ENCODE results near the gene FLACC1.

FLACC1 gene

GRCh38 chr2:201273330-201273983 is 83.7 kb downstream of the FLACC1 start:
- DNase-seq, result no peak

DNA sequence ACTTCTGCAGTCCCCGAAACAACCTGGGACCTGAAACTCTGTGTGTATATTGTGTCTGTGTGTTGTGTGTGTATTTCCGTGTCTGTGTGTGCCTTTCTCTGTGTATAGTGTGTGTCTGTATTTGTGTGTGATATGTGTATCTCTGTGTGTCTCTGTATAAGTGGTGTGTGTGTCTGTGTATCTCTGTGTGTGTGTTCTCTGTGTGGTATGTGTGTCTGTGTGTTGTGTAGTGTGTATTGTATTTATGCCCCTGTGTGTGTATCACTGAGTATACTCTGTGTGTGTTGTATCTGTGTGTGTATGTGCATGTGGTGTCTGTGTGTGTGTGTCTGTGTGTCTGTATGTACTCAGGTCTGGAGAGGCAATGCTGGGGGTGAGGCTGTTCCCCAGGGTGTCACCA is 85.2 kb downstream of the FLACC1 start:
- DNase-seq, result no peak

DNA sequence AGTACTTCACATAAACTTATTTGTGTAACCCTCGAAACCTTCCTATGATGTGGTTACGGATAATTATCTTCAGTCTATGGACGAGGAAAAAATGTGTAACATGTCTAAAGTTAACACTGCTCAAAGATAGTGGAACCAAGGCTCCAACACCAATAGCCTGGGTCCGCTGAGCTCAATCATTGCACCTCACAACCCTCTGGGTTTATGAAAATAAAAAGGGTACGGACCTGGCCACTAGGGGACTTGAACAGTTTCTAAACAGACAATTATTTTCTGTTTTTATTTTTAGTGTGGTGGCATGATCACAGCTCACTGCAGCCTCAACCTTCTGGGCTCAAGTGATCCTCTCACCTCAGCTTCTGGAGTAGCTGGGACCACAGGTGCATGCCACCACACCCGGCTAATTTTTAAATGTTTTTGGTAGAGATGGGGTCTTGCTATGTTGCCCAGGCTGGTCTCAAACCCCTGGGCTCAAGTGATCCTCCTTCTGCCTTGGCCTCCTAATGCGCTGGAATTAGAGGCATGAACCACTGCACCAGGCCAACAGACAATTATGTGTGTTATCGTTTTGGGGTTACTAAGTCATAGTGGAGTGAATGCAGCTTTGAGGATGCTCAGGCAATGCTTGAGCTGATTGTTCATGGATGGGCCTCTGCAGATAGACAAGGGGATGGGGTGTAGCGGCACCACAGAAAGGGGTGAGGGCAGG is 86.7 kb downstream of the FLACC1 start:
- no peak for DNase-seq

DNA sequence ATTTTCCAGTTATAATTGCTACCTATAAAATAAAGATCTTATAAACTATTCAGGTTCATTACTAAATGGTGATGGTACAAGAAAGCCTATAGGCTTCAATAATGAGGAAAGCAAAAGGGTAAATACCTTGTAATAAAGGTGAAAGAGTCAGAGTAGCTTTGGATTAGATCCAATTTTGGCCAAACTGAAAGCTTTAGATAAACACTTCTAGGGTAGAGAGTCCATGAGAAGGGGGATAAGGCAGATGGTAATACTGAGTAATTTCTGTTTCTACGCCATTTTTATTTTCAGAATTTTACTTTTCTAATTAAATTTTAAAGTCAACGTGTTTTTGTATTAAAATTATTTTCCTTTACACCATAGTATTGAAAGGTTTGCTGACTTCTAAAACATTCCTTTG is 87.4 kb downstream of the FLACC1 start:
- no peak for DNase-seq

DNA sequence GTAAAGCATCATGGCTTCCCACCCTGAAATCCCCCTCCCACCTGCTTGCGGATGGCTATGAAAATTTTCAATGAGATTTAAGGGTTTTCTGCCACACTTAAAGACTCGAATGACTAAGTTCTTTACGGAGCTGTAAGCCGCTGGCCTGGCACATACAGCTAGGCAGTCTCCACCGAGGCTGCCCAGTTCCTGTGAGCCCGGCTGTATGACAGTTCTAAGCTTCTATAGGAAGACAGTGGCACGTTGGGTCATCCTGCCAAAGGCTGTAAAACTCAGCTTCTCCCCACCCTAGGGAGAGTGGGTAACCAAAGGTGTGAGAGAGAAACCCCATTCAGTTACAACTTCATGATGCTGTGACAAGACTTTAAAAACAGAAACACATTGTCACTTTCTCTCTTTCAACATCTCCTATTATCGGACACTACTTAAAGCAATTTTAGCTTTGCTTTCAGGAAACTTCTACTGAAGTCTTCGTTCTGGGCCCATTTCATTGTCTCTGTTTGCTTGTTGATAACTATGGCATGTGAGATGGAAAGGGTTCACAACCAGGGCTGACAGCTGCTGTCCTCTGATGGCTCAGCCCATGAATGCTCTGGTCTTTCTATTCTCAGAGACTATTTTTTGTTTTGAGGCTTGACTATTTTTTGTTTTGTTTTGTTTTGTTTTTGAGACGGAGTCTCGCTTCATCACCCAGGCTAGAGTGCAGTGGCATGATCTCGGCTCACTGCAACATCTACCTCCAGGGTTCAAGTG is 89.7 kb downstream of the FLACC1 start:
- DNase-seq, result no peak

DNA sequence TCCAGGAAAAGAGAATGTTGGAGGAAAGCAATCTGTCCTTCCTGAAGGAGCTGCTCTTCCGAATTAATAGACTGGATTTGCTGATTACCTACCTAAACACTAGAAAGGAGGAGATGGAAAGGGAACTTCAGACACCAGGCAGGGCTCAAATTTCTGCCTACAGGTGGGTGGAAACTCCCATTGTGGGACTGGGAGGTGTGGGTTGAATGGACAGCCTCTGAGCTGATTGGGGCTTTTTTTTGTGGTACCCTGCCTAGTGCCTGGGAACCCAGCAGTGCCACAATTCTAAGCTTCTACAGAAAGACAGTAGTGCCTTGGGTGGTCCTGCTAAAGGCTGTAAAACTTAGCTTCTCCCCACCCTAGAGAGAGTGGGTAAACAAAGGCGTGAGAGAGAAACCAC is 90.5 kb downstream of the FLACC1 start:
- DNase-seq, result no peak

DNA sequence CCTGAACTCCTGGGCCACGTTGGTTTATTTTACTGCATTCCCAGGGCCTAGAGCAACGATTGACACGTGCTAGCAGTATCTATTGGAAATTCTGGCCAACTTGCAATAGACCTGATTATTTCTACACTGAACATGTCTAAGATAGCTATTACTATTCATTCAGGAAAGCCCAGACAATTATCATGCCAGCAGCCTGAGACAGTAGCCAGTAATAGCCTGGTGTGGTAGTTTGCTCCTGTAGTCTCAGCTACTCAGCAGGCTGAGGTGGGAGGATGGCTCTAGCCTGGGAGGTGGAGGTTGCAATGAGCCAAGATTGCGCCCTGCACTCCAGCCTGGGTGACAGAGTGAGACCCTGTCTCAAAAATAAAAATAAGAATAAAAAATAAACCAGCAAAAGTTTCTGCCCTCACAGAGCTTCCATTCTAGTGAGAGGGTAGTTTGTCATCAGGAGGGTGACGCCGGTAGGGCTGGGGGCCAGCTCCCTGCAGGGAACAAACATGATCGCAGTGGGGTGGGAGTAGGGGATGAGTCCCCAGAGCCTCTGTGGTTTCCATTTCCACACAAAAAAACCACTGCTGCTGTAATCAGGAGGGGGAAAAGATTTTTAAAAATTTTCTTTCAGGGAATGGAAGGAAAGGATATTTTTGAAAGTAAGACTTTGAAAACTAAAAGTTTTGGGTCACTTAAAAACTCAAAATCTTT is 92.5 kb downstream of the FLACC1 start:
- no peak for DNase-seq

GRCh38 chr2:201263779-201264178 is 93.4 kb downstream of the FLACC1 start:
- DNase-seq, result no peak

GRCh38 chr2:201262718-201263117 is 94.4 kb downstream of the FLACC1 start:
- no peak for DNase-seq

GRCh38 chr2:201261906-201262305 is 95.2 kb downstream of the FLACC1 start:
- DNase-seq, result no peak

DNA sequence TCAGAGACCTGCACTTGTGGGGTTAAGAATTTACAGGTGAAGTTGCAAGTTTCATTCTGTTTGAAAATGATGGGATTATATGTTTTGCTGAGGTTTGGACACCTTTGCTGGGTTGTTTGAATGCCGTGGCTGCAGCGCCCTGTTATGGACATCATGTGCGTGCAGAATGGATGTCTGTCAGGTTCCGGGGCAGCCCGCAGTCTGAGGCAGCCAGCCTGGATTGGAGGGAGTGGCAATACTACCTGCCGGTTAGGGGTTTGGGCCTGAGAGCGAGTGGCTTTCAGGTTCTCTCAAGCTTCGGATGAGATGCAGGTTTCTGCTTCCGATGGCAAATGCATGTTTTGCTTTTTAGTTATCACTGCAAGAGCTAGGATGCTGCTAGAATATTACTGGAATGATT is 95.7 kb downstream of the FLACC1 start:
- DNase-seq, result no peak

DNA sequence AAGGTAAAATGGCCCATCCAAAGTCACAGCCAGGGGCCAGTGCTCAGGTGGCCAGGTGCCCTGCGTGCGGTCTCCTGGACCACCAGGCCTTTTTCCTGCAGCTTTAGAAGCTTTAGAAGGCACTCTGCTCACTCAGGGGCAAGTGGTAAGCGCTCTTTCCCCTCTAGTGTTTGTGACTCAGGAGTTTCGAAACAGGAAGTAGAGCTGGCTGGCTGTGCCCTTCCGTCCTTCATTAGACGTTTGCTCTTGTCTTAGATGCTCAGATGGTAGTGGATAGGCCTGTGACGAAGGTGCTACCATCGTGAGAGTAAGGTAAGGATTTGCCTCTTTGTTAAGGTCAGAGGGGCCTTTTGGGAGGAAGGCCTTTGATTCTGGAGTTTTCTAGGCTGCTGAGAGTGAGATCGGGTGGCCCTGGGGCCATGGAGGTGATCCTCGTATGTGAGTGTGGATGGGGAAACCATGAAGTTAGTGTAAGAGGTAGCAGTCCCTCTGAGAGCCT is 96.8 kb downstream of the FLACC1 start, which contains the start of gene CASP8:
CASP8 (plus strand) TSS at position 235 of the 499 bp plus-strand sequence. CDS start 5,951 bp downstream, outside the sequence.
- DNase-seq, result no peak

- no peak for DNase-seq
Observed at GRCh38 chr2:201258666-201259615, 98.2 kb downstream of the FLACC1 start.

DNA sequence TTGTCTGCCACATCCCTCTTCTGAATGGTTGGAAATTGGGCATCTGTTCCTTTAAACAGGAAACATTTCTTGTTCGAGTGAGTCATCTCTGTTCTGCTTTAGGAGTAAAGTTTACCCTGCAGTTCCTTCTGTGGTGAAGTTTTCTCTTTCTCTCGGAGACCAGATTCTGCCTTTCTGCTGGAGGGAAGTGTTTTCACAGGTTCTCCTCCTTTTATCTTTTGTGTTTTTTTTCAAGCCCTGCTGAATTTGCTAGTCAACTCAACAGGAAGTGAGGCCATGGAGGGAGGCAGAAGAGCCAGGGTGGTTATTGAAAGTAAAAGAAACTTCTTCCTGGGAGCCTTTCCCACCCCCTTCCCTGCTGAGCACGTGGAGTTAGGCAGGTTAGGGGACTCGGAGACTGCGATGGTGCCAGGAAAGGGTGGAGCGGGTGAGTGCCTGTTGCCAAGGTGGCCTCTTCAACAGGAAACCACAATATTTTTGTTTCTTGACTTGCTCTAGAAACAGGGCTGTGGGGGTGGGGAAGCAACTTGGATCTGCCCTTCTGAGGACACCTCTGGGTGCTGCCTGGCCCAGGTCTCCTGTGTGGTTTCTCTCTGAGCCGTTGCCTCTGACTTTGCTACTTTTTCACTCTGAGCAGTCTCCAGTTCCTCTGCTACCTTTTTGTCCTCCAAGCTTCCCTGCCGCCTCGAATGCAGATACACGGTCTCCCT is 99.0 kb downstream of the FLACC1 start:
- peak; percentile 86 for DNase-seq

DNA sequence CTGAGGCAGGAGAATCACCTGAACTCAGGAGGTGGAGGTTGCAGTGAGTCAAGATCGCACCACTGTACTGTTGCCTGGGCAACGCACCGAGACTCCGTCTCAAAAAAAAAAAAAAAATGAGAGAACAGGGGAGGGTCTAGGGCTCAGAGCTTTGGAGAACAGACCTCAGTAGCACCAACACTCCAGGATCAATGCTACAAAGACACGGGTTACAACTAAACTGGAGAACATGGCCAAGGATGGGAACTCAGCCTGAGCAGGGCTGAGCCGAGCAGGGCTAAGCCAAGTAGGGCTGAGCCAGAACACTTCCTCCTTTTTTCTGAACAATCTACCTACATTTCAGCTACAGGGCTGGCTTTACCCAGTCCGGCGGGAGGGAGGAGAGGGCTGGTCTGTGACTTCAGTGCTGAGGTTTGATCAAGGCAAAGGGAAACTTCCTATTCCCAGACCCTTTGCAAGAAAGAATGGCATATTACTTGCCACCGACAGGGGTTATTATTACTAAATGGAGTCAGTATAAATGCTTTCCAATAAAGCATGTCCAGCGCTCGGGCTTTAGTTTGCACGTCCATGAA is 99.7 kb downstream of the FLACC1 start:
- DNase-seq, result peak; percentile 41

DNA sequence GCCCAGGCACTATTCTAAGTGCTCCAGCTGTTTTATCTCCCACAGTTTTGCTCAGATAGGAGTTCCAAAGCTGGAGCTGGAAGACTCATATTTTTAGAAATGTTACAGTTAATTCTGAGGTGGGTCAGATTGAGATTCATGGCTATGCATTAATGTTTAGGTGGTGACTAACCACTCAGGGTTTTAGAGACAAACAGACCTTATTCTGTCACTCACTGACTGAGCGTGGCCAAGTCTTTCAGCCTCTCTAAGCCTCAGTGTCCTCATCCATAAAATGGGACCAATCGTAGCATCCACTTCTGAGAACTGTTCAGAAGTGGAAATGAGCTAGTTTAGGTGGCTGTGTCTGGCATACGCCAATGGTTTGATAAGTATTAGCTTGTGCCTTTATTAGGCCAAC is 101.1 kb downstream of the FLACC1 start:
- no peak for DNase-seq

- DNase-seq, result no peak
Observed at GRCh38 chr2:201255408-201256033, 101.6 kb downstream of the FLACC1 start.

DNA sequence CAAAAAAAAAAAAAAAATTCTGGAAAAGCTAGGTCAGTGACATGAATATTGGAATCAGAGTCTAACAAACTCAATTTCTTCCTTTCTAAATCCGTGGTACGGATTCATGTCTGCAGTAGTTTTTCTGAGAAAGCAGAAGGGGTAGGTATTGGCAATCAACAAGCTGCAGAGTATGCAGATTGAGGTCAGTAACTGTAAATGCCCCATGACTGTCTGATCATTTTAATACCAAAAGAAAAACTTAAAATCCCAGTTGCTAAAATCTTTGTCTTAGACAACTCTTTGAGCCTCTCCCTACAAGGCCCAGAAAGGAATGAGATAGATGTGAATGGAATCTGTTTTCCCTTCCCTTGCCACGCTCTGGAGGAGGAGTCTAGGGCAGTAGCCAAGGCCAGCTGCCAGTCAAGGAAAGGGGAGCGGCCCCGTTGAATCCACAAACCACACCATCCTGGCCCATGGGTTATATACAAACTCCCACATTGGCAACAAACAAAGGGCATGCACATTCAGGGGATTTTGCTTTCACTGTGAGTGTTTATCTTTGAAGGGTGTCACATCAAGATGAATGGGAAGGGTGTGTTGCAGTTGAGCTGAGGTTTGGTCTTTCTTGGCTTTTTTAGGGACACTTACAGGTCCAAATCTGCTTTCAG is 102.9 kb downstream of the FLACC1 start:
- DNase-seq, result peak; percentile 45

- DNase-seq, result no peak
Observed at GRCh38 chr2:201250741-201251140, 106.4 kb downstream of the FLACC1 start.

DNA sequence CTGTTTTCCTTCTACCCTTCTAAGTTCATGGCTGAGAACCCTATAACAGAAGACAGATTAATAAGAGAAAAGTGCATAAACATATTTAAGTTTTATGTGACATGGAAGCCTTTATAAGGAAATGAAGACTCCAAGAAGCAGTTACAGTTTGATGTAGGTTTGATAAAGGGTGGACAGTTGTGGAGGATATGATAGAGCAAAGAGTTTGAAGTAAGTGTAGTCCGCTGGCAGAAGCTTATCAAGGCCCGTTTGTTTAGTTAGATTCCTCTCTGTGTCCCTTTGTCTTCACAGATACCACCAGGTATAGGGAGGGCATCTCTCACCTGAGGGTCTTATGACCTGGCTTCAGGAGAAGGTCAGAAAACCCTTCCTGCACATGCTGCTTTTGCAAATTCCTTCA is 107.3 kb downstream of the FLACC1 start:
- no peak for DNase-seq
